HUDEP-2 (cell line): ENCODE data around the gene RPS27L.

Source experiments
- DNase-seq, 76 experiments: peaks; one replicate each; lab custom pipeline; 2025; ENCODE audit not compliant: unreplicated experiment in 76 of 76; lab: John Stamatoyannopoulos, UW

RPS27L gene

GRCh38 chr15:63157118-63157843, at the start of gene RPS27L:
TSS of gene RPS27L (minus strand) at chr15:63157477. CDS start at chr15:63157405, 72 bp downstream.
- DNase-seq, result peak in 75 of 76 experiments; percentile 42 to 94 (median 83)

GRCh38 chr15:63206079-63206478, 48.8 kb upstream of the RPS27L start:
- DNase-seq, result no peak

- DNase-seq, result peak in 1 of 76 experiments; percentile 14
Observed at GRCh38 chr15:63203451-63204090, 46.3 kb upstream of the RPS27L start.

GRCh38 chr15:63202861-63203260, 45.6 kb upstream of the RPS27L start:
- no peak for DNase-seq

- peak in 2 of 76 experiments; percentile 16 to 26 for DNase-seq
Observed at GRCh38 chr15:63200464-63201249, 43.4 kb upstream of the RPS27L start.

GRCh38 chr15:63198371-63199250, 41.3 kb upstream of the RPS27L start:
- peak in 8 of 76 experiments; percentile 13 to 54 (median 38) for DNase-seq

- no peak for DNase-seq
Observed at GRCh38 chr15:63197626-63198025, 40.3 kb upstream of the RPS27L start.

- DNase-seq, result no peak
Observed at GRCh38 chr15:63196842-63197241, 39.6 kb upstream of the RPS27L start.

GRCh38 chr15:63195569-63196015, 38.3 kb upstream of the RPS27L start:
- DNase-seq, result no peak

- no peak for DNase-seq
Observed at GRCh38 chr15:63194880-63195568, 37.7 kb upstream of the RPS27L start.

- no peak for DNase-seq
Observed at GRCh38 chr15:63194302-63194701, 37.0 kb upstream of the RPS27L start.

GRCh38 chr15:63192619-63193206, 35.4 kb upstream of the RPS27L start:
- DNase-seq, result peak in 1 of 76 experiments; percentile 25

GRCh38 chr15:63191895-63192618, 34.8 kb upstream of the RPS27L start:
- peak in 22 of 76 experiments; percentile 5 to 66 (median 32) for DNase-seq

GRCh38 chr15:63190769-63191649, 33.7 kb upstream of the RPS27L start:
- DNase-seq, result no peak

- DNase-seq, result peak in 2 of 76 experiments; percentile 5 to 21
Observed at GRCh38 chr15:63189941-63190768, 32.9 kb upstream of the RPS27L start.

- DNase-seq, result peak; percentile 41 to 98 (median 94)
Observed at GRCh38 chr15:63188926-63189871, 31.9 kb upstream of the RPS27L start, which contains the start of gene RAB8B. TSS of gene RAB8B (plus strand) at chr15:63189606. CDS start at chr15:63189625, 19 bp downstream.
